ENCODE results near the gene ABHD17A. TPM values are rescaled to one million over a fixed set of nuclear protein-coding genes. Genes with fewer than 3 reads are reported as not detected.
"Not testable (repeated sequence)": the region's sequence is repeated elsewhere in the genome, so short reads cannot be mapped to it uniquely, and the experiment has no call there.

The ABHD17A gene
- total RNA-seq (2011; cell fraction: chromatin; rRNA removed; ENCODE audit: low replicate concordance): 29.4 and 87.9 TPM in 2 replicates
- total RNA-seq (2011; cell fraction: nucleolus; rRNA removed): 61.7 and 67.8 TPM in 2 replicates
- total RNA-seq (2011; cell fraction: nucleoplasm; rRNA removed): 40.1 and 45.4 TPM in 2 replicates
- total RNA-seq (2014; rRNA removed) (135 and 157 TPM in 2 replicates), total RNA-seq (2014; rRNA removed; fragmentation: Illumina TruSeq; extraction: Trizol) (0.93 and 1.5 TPM in 2 replicates), total RNA-seq (2015; rRNA removed; fragmentation: Illumina TruSeq; extraction: Trizol) (18.9 and 26.5 TPM in 2 replicates), total RNA-seq (2021) (84.2 and 87.7 TPM in 2 replicates), polyA plus RNA-seq (2011; rRNA removed) (24.6 and 45.3 TPM in 2 replicates), polyA plus RNA-seq (2014; fragmentation: Illumina TruSeq; extraction: Trizol) (3.6 and 16.9 TPM in 2 replicates), polyA plus RNA-seq (2014; fragmentation: Nextera tagmentation; extraction: Ambion mirVana) (under 1 TPM in 1 of 2 experiments, not detected in 1; 0.04 TPM), polyA plus RNA-seq (2014; rRNA removed) (95.1 and 99.0 TPM in 2 replicates), polyA minus RNA-seq (2011; rRNA and poly(A)+ RNA removed) (6.9 and 11.0 TPM in 2 replicates), Bru-seq, nascent RNA (percentile 79 among the genes with signal in this experiment), BruChase-seq, experiment 1, labeled RNA remaining after a 2-hour chase (percentile 74 among the genes with signal in this experiment), BruChase-seq, experiment 2, labeled RNA remaining after a 6-hour chase (percentile 82 among the genes with signal in this experiment)
- polyA plus RNA-seq (2011; cell fraction: cytosol; rRNA removed): 54.2 and 174 TPM in 2 replicates
- polyA plus RNA-seq (2011; cell fraction: nucleus; rRNA removed): 117 and 184 TPM in 2 replicates
- polyA plus RNA-seq (2012): 47.5 and 74.5 TPM in 2 replicates
- polyA minus RNA-seq (2011; cell fraction: cytosol; rRNA and poly(A)+ RNA removed): 26.1 and 39.4 TPM in 2 replicates
- polyA minus RNA-seq (2011; cell fraction: nucleus; rRNA and poly(A)+ RNA removed): 15.3 and 15.8 TPM in 2 replicates
- long read RNA-seq, experiment 1, full-length matches to known transcripts: 140 of 330 reads
- long read RNA-seq, experiment 1, partial matches to known transcripts: 126 of 330 reads
- long read RNA-seq, experiment 1, other reads (novel, unspliced or antisense): 64 of 330 reads
- long read RNA-seq, experiment 2, transcript ABHD17A-202 (5 exons, 1,757 nt): major isoform, 99 of 136 reads
- long read RNA-seq, experiment 2, partial matches to known transcripts: 29 of 136 reads
- long read RNA-seq, experiment 2, other reads (novel, unspliced or antisense): 8 of 136 reads
- long read RNA-seq, experiment 3, partial matches to known transcripts: 0 of 1 reads
- long read RNA-seq, experiment 3, other reads (novel, unspliced or antisense): 0 of 1 reads

GRCh38 chr19:1885398-1886119 lies at the start of gene ABHD17A:
ABHD17A (minus strand) TSS chr19:1885496; CDS start chr19:1881566, 3,930 bp downstream.
- Histone ChIP-seq H3K79me2 (ENCODE audit: control insufficient read depth, insufficient read depth, low read length) (peaks cover 42% of the 10 kb centered on the region), H3K36me3 (ENCODE audit: control insufficient read depth, insufficient read depth, low read length) (peaks cover 25% of the 10 kb centered on the region; the same call in 2 of the 3 replicates), H3K9me1 (ENCODE audit: control insufficient read depth, insufficient read depth, low read length) (peaks cover 14% of the 10 kb centered on the region), H3K4me1 (replicated peaks in 1 of 2; ENCODE audit: control insufficient read depth in 2 of 2, insufficient read depth in 2 of 2, low read length in 2 of 2) (peaks cover 31 to 69% of the 10 kb centered on the region in 2 experiments), H3K4me3 (peak within 1 kb of the TSS; percentile 91), H3K9ac (ENCODE audit: insufficient read depth in 1 of 2, low read depth in 2 of 2, low read length in 2 of 2) (peak within 1 kb of the TSS; percentile 89 to 99), H4K20me1 (replicated peaks; ENCODE audit: control insufficient read depth, insufficient read depth, low read length) (peaks cover 37% of the 10 kb centered on the region; the same call in 1 of the 2 replicates), H3K4me2 (ENCODE audit: insufficient read depth, low read length) (peak within 1 kb of the TSS; percentile 90), H3K27ac (ENCODE audit: extremely low read depth, low read depth, low read length) (peak within 1 kb of the TSS; percentile 74), H2AFZ (ENCODE audit: low read depth, low read length) (peak within 1 kb of the TSS; percentile 24; the same call in 1 of the 2 replicates)
- H3K9me3 ChIP-seq (replicated peaks; ENCODE audit: control insufficient read depth, insufficient read depth, low read depth, low read length); in situ Hi-C loops (cut with MboI); intact Hi-C loops (cut with micrococcal nuclease); H3K27me3 ChIP-seq (ENCODE audit: control insufficient read depth in 2 of 2, insufficient read depth in 2 of 2, low read length in 2 of 2): not testable (repeated sequence)
- peak; percentile 96 for FAIRE-seq
- BruUV-seq (replicated peaks): TSS peak; percentile 89
- CTCF ChIA-PET (ENCODE audit: low intra/inter-chr PET ratio): interaction anchor here (0.6 kb wide), 1 partner anchor 555 kb away, joined by 6 read pairs; no protein-coding TSS in a partner anchor
- WGBS (ENCODE audit: insufficient coverage, low coverage, missing lambda C conversion rate): 27% methylated on average over 27 of the region's 46 CpGs
- POLR2A ChIA-PET: interaction anchor here (0.5 to 2.1 kb wide), 7 partner anchors 12 to 68 kb away, joined by 3 to 8 read pairs (median 4); no protein-coding TSS in a partner anchor
- ATAC-seq: peak; percentile 90
- peak; percentile 92 to 96 (median 94) for DNase-seq (ENCODE audit: extremely low read depth in 1 of 4, low spot score in 3 of 4)
- TF ChIP-seq YY1 (IDR thresholded peaks at IDR 0.05; ENCODE audit: borderline replicate concordance in 1 of 3, control insufficient read depth in 1 of 3, extremely low read depth in 1 of 3, insufficient read depth in 3 of 3, insufficient read length in 1 of 3, insufficient replicate concordance in 2 of 3, low read depth in 1 of 3, low read length in 2 of 3) (peak in 2 of 3 experiments; percentile 37 to 45), ZBTB1 (CRISPR knock-in tag; IDR thresholded peaks at IDR 0.05; ENCODE audit: borderline replicate concordance, low read depth) (peak; percentile 62; the same call in 1 of the 2 replicates), VEZF1 (CRISPR knock-in tag; IDR thresholded peaks at IDR 0.05) (peak; percentile 88), PRDM10 (IDR thresholded peaks at IDR 0.05; ENCODE audit: partially characterized antibody) (peak; percentile 74)

Data from K562 (cell line).